OCI-LY7 (cell line): ENCODE data around the gene PTPRM. TPM values are rescaled to one million over a fixed set of nuclear protein-coding genes. Genes with fewer than 3 reads are reported as not detected.

Experiments used
- Bru-seq: library from RNA; stranded (reverse); fragments of 400-500 nt; gene quantifications from one replicate; lab custom pipeline; 2021; lab: Mats Ljungman, UMichigan
- BruChase-seq, 2 experiments: library from RNA; stranded (reverse); fragments of 400-500 nt; gene quantifications; one replicate each; lab custom pipeline; 2021; lab: Mats Ljungman, UMichigan
- BruUV-seq: library from RNA; stranded (reverse); fragments of 400-500 nt; replicated peaks from 2 replicates; lab custom pipeline; 2021; lab: Mats Ljungman, UMichigan
- CTCF ChIA-PET: fragments of 300-600 bp; sonication (Branson Sonifier 250); formaldehyde crosslinking; loops from one replicate; lab custom pipeline; 2022; ENCODE audit warnings: antibody characterized with exemption; ENCODE audit not compliant: unreplicated experiment; lab: Charles Lee
- POLR2A ChIA-PET: fragments of 300-600 bp; sonication (Branson Sonifier 250); formaldehyde crosslinking; loops from one replicate; lab custom pipeline; 2022; ENCODE audit warnings: antibody characterized with exemption; lab: Charles Lee
- DNase-seq: peaks from one replicate; pipeline ENCODE4 v3.0.0-alpha.2; 2015; ENCODE audit warnings: low spot score
- H2AFZ ChIP-seq: fragments of 200-600 bp; sonication (generic), shearing (Covaris generic); 2 replicates; pipeline ENCODE4 v1.6.1; 2014; ENCODE audit warnings: mild to moderate bottlenecking, antibody characterized with exemption, low read length, moderate library complexity
- H3K27ac ChIP-seq: fragments of 200-600 bp; sonication (generic); 2 replicates; pipeline ENCODE4 v1.5.1; 2014; ENCODE audit warnings: mixed run types, low read depth, mild to moderate bottlenecking, moderate library complexity, low read length, inconsistent platforms; ENCODE audit not compliant: poor library complexity, severe bottlenecking
- H3K36me3 ChIP-seq: fragments of 200-600 bp; sonication (generic); 2 replicates; pipeline ENCODE4 v1.6.1; 2014; ENCODE audit warnings: mild to moderate bottlenecking, antibody characterized with exemption, low read length, moderate library complexity, mixed read lengths; ENCODE audit not compliant: insufficient read depth
- H3K4me1 ChIP-seq: fragments of 200-600 bp; sonication (generic); 2 replicates; pipeline ENCODE4 v1.5.1; 2014; ENCODE audit warnings: mild to moderate bottlenecking, low read length; ENCODE audit not compliant: insufficient read depth, poor library complexity, severe bottlenecking
- H3K4me2 ChIP-seq: fragments of 200-600 bp; sonication (generic); 2 replicates; pipeline ENCODE4 v1.6.1; 2014; ENCODE audit warnings: mild to moderate bottlenecking, low read length
- H3K4me3 ChIP-seq: fragments of 200-600 bp; sonication (generic); 2 replicates; pipeline ENCODE4 v1.5.1; 2014; ENCODE audit warnings: mild to moderate bottlenecking, low read depth, low read length; ENCODE audit not compliant: poor library complexity, severe bottlenecking
- H3K79me2 ChIP-seq: fragments of 200-600 bp; sonication (generic); 2 replicates; pipeline ENCODE4 v1.6.1; 2016; ENCODE audit warnings: low read depth, mild to moderate bottlenecking, low read length, moderate library complexity, mixed read lengths; ENCODE audit not compliant: insufficient read depth
- H3K9me2 ChIP-seq: fragments of 200-600 bp; sonication (generic); 2 replicates; pipeline ENCODE4 v1.6.1; 2016; ENCODE audit warnings: mild to moderate bottlenecking, low read length, mixed read lengths; ENCODE audit not compliant: insufficient read depth
- H3K9me3 ChIP-seq: fragments of 200-600 bp; sonication (generic); 2 replicates; pipeline ENCODE4 v1.6.1; 2014; ENCODE audit warnings: mild to moderate bottlenecking, mixed run types, low read length, mixed read lengths
- H4K20me1 ChIP-seq: fragments of 200-600 bp; sonication (generic); 2 replicates; pipeline ENCODE4 v1.6.1; 2014; ENCODE audit warnings: mild to moderate bottlenecking, antibody characterized with exemption, low read length, moderate library complexity, mixed read lengths; ENCODE audit not compliant: insufficient read depth
- EZH2phosphoT487 ChIP-seq: fragments of 200-600 bp; sonication (generic); IDR thresholded peaks from 2 replicates; pipeline ENCODE4 v1.6.1; 2018; ENCODE audit warnings: low read depth, borderline replicate concordance, mild to moderate bottlenecking, mixed run types, antibody characterized with exemption, low read length, moderate library complexity, mixed read lengths
- intact Hi-C: fragments of 100-400 bp; cut with micrococcal nuclease; formaldehyde crosslinking; loops from one replicate; pipeline ENCODE4 v1.10.0; 2022; ENCODE audit not compliant: unreplicated experiment
- long read RNA-seq: library from polyadenylated mRNA; stranded (forward); transcript quantifications from one replicate; pipeline ENCODE4 v2.0.0, GENCODE V29; 2022
- total RNA-seq, 2 experiments: library from RNA; depleted of rRNA in 1 of 2; stranded (reverse); fragments of >200 nt in 1 of 2; shearing (Covaris generic) in 1 of 2; gene quantifications; 2 replicates each; pipeline ENCODE4 v1.2.3, GENCODE V29; 2014 to 2022
- TF ChIP-seq, protein P1 (sequence below): fragments of 200-600 bp; sonication (generic); conservative IDR thresholded peaks from 2 replicates; pipeline ENCODE4 v1.5.1; 2014; ENCODE audit warnings: mild to moderate bottlenecking, antibody characterized with exemption, low read length, moderate library complexity, mixed read lengths

Gene PTPRM
- total RNA-seq (2014; rRNA removed; shearing (Covaris generic)) (not detected in 2 replicates), total RNA-seq (2022) (not detected in 2 replicates), Bru-seq, nascent RNA (percentile 3 among the genes with signal in this experiment), BruChase-seq, experiment 1, labeled RNA remaining after a 6-hour chase (percentile 2 among the genes with signal in this experiment), BruChase-seq, experiment 2, labeled RNA remaining after a 2-hour chase (percentile 5 among the genes with signal in this experiment)
- long read RNA-seq, result 0 reads

DNA sequence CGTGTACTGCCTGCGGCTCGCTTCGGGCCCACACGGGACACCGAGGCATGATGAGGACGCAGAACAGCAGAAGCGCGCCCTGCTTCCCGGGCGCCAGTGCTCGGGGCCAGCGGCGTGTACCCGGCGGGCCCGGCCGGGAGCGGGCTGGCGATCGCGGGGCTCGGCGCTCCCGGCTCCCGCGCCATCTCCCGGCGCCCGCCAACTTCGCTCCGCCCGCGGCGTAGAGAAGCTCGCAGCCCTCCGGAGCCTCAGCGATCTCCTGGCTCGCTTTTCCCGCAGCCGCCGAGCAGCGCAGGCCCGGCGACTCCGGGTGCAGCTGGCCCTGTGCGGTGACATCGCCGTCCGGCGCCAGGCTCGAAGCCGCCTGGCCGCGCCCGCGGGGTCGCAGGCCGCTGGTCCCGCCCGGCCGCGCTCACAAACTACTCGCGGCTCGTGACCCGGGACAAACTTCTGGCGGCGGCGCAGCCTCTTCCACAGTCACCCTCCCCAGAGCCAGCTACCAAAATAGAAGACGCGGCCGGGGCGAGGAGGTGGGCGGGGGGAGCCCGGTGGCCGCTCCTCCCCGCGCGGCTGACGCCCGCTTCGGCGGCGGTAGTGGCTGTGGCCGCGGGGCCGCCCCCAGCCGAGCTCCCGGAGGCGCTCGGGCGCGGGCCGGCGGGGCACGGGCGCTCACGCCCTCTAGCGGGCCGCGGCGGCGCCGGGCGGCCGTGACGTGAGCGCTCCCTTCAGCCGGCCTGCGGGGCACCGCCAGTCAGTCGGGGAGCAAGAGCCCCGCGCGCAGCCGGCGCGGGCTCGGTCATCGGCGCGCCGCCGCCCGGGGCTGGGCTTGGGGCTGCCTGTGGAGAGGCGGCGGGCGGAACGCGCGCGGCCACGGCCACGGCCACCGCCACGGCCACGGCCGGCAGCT, at the start of gene PTPRM:
PTPRM (plus strand) TSS at position 750 of the 907 bp plus-strand sequence. CDS start 503 bp downstream, outside the sequence.
- ChIA-PET CTCF (no interaction called here), POLR2A (no interaction called here)
- intact Hi-C loops, result no loop called here
- TF ChIP-seq, protein P1, sequence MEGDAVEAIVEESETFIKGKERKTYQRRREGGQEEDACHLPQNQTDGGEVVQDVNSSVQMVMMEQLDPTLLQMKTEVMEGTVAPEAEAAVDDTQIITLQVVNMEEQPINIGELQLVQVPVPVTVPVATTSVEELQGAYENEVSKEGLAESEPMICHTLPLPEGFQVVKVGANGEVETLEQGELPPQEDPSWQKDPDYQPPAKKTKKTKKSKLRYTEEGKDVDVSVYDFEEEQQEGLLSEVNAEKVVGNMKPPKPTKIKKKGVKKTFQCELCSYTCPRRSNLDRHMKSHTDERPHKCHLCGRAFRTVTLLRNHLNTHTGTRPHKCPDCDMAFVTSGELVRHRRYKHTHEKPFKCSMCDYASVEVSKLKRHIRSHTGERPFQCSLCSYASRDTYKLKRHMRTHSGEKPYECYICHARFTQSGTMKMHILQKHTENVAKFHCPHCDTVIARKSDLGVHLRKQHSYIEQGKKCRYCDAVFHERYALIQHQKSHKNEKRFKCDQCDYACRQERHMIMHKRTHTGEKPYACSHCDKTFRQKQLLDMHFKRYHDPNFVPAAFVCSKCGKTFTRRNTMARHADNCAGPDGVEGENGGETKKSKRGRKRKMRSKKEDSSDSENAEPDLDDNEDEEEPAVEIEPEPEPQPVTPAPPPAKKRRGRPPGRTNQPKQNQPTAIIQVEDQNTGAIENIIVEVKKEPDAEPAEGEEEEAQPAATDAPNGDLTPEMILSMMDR, result no peak
- no peak for TF ChIP-seq EZH2phosphoT487
- no peak within 1 kb of the TSS for H3K4me3 ChIP-seq
- no peaks in the 10 kb centered on the region for H4K20me1 ChIP-seq
- no peaks in the 10 kb centered on the region for H3K4me1 ChIP-seq
- no peaks in the 10 kb centered on the region for H3K79me2 ChIP-seq
- DNase-seq, result no peak
- no peak within 1 kb of the TSS for H2AFZ ChIP-seq
- no peaks in the 10 kb centered on the region for H3K9me2 ChIP-seq
- BruUV-seq, result no TSS peak
- no peak within 1 kb of the TSS for H3K27ac ChIP-seq
- no peaks in the 10 kb centered on the region for H3K9me3 ChIP-seq
- H3K4me2 ChIP-seq, result no peak within 1 kb of the TSS
- no peaks in the 10 kb centered on the region for H3K36me3 ChIP-seq

DNA sequence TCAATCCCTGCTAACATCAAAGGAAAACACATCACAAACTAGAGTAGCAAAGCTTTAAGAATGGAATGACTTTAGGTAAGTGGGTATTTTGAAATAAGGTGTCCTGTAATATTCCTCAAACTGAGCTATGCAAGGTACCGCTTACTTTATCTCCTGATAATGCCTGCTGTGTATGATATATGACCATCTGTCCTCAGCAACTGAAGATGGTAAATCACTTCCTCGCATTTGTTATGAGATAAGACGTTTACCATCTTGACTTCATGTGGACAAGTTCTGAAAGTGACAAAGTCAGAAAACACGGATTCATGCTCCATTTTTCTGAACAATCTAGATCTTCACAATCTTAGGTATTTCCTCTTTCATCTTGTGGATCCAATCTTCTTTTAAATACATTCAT, 49.3 kb upstream of the PTPRM start:
- ChIA-PET POLR2A (no interaction called here), CTCF (no interaction called here)
- intact Hi-C loops, result no loop called here
- no TSS peak for BruUV-seq
- no peaks in the 10 kb centered on the region for H3K4me1 ChIP-seq
- no peaks in the 10 kb centered on the region for H3K79me2 ChIP-seq
- TF ChIP-seq, protein P1, result no peak
- no peak for TF ChIP-seq EZH2phosphoT487
- H3K4me3 ChIP-seq, result no peak overlapping the region
- H3K9me2 ChIP-seq, result no peaks in the 10 kb centered on the region
- no peak overlapping the region for H3K4me2 ChIP-seq
- H3K27ac ChIP-seq, result no peak overlapping the region
- H3K36me3 ChIP-seq, result no peaks in the 10 kb centered on the region
- H2AFZ ChIP-seq, result no peak overlapping the region
- no peak for DNase-seq
- H3K9me3 ChIP-seq, result no peaks in the 10 kb centered on the region
- no peaks in the 10 kb centered on the region for H4K20me1 ChIP-seq
